ENCODE measurements around the gene SLC2A5.

The SLC2A5 gene

DNA sequence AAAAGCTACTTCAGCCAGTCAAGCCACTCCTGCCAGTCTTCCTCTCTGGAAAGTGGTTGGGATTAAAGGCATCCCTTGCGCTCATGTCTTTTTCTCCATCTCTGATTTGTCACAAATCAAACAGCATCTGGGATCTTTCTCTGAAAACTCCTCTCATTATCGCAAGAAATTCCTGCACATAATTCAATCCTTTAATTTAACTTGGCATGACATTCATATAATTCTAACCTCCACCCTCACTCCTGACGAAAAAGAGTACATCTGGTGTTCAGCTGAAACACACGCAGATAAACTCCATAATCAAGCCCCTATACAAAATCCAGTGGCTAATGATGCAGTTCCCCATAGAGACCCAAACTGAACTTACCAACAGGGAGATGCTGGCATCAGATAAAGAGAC, 19.4 kb upstream of the SLC2A5 start:
- no peak for DNase-seq (ENCODE audit: low read depth)

DNA sequence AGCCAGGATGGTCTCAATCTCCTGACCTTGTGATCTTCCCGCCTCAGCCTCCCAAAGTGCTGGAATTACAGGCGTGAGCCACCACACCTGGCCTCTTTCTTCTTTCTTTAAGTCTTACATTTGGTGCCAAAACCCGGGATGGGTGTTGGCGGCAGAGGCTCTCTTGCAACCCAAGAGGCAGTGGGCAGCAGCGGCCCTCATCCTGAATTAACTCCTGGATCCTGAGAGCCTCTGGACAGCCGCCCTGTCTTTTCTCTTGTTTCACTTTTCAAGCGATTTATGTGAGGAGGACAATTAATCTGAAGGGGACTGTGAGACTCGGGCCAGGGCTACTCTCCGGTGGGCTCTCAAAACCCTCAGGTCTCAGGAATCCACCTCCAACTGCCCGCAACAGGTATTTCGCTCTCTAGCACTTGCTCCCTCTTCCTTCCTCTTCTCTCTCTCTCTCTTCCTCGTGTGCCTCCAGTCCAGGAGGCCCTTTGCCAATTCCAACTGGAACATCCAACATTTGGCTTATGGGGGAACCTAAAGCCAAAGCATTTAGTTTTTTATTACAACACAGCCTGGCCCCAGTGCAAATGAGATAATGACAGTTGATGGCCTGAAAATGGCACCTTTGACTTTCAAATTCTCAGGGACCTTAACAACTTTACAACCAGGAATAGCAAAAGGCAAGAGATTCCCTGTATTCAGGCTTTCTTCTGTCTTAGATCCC, 18.1 kb upstream of the SLC2A5 start:
- no peak for DNase-seq (ENCODE audit: low read depth)

DNA sequence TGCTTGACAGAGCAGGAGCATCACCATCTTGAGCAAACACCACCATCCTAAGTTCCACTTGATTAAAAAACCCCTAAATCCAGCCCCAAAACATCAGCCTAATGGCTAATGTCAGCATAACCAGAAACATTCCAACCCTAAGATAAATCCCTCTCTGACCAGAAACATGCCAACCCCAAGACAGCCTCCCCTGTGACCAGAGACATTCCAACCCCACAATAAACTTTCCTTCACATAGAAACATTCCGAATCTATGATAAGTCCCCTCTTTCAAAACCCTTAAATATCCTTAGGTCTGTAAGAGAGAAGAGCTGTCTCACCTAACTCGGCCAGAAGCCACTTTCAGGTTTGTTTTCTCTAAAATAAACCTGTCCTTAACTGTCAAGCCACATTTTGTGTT, 17.4 kb upstream of the SLC2A5 start:
- no peak for DNase-seq (ENCODE audit: low read depth)

- DNase-seq (ENCODE audit: low read depth) = no peak
Measured at GRCh38 chr1:9086045-9086444, 16.6 kb upstream of the SLC2A5 start.

DNA sequence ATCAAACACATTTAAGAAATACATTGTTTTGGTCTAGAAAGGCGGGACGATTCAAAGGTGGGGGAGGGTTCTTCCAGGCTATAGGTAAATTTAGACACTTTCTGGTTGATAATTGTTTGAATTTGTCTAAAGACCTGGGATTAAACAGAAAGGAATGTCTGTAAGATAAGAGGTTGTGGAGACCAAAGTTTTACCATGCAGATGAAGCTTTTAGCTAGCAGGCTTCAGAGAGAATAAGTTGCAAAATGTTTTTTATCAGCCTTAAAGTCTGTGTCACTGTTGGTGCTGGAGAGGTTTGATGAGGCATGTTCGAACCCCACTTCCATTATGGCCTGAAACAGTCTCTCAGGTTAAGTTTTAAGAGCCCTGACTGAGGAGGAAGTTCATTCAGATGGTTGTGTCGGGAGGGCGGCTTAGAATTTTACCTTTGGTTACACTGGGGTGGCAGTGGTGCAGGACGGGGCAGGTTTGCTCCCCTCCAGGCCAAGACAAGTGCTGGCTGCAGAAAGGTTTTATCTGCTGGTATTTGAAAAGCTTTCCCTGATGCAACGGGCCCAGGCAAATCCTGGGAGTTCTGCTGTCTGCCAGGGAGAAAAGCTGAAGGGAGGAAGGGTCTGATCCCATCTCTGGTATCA, 16.0 kb upstream of the SLC2A5 start:
- no peak for DNase-seq (ENCODE audit: low read depth)

DNA sequence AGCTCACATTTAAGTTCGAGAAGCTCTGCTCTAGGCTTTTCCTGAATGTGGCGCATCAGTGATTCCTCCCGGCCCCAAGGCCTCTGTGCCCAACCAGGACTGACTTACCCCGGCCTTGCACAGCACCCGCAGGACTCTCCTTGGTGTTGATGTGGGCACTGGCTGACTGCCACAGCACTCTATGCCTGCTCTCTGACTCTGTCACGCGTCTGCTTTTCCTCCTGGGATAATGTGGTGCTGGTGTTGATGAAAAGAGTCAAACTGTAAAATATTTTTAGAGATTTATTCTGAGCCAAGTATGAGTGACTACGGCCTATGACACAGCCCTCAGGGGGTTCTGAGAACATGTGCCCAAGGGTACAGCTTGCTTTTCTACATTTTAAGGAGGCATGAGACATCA, 15.5 kb upstream of the SLC2A5 start:
- DNase-seq (ENCODE audit: low read depth) = no peak

DNA sequence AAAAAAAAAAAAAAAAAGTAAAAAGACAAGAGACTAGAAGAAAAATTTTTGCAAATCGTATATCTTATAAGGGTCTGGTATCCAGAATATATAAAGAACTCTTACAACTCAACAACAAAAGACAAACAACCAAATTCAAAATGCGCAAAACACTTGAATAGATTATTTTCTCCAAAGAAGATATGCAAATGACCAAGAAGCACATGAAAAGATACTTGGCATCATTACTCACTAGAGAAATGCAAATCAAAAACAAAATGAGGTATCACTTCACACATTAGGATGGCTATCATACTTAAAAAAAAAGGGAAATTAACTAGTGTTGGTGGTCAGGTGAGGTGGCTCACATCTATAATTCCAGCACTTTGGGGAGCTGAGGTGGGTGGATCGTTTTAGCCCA, 12.0 kb upstream of the SLC2A5 start:
- DNase-seq (ENCODE audit: low read depth) = no peak

GRCh38 chr1:9080705-9081291, 11.4 kb upstream of the SLC2A5 start:
- DNase-seq (ENCODE audit: low read depth) = no peak

DNA sequence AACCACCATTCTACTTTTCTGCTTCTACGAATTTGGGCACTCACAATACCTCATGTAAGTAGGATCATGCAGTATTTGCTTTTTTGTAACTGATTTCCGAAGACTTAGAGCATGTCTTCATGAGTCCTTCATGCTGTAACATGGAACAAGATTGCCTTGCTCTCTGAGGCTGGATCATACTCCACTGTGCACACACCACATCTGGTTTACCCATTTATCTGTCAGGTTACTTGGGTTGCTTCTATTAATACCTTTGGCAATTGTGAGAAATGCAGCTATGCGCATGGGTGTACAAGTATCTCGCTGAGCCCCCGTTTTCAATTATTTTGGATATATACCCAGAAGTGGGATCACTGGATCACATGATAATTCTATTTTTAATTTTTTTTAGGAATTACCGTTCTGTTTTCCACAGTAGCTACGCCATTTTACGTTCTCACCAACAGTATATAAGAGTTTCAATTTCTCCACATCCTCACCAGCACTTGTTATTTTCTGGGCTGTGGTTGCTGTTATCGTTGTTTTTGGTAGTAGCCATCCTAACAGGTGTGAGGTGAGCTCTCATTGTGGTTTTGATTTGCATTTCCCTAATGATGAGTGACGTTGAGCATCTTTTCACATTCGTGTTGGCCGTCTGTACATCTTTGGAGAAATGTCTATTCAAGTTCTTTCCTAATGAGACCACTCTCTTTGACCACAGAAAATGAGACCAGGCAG, 10.7 kb upstream of the SLC2A5 start:
- DNase-seq (ENCODE audit: low read depth) = no peak

DNA sequence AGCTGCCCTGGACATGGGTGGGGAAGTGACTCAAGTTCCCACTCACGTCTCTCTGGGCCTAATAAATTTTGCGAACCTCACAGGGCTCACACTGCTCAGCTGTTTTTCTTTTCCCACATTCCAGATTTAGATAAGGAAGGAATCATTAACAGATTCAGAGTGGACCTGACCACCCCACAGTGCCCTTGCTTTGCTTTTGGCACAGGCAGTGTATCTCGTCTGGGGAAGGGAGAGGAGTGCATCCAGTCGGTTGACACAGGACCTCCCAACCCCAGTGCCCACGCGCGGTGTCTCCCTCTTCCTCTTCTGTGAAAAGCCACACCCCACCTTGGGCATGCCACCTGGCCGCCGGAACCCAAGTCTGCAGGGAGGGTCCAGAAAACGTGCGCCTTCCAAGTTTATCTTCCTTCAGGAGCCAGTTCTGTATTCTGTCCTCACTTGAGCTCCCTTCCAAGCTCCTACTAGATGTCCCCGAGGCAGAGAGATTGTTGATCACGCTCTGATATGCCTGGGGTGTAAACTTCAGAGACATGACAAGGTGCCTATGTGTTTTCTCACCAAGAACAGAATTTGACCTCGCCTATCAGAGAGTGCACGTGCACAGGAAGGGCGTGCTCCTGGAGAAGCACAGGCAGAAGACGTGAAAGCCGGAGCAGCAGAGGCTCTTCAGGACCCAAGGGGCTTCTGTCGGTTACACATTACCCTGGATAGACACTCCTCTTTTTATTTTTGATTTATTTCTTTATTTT, 9.5 kb upstream of the SLC2A5 start:
- DNase-seq (ENCODE audit: low read depth) = no peak

GRCh38 chr1:9078015-9078751, 8.7 kb upstream of the SLC2A5 start:
- no peak for DNase-seq (ENCODE audit: low read depth)

GRCh38 chr1:9075022-9075421, 5.6 kb upstream of the SLC2A5 start:
- no peak for DNase-seq (ENCODE audit: low read depth)

GRCh38 chr1:9073143-9073542, 3.7 kb upstream of the SLC2A5 start:
- DNase-seq (ENCODE audit: low read depth) = no peak

DNA sequence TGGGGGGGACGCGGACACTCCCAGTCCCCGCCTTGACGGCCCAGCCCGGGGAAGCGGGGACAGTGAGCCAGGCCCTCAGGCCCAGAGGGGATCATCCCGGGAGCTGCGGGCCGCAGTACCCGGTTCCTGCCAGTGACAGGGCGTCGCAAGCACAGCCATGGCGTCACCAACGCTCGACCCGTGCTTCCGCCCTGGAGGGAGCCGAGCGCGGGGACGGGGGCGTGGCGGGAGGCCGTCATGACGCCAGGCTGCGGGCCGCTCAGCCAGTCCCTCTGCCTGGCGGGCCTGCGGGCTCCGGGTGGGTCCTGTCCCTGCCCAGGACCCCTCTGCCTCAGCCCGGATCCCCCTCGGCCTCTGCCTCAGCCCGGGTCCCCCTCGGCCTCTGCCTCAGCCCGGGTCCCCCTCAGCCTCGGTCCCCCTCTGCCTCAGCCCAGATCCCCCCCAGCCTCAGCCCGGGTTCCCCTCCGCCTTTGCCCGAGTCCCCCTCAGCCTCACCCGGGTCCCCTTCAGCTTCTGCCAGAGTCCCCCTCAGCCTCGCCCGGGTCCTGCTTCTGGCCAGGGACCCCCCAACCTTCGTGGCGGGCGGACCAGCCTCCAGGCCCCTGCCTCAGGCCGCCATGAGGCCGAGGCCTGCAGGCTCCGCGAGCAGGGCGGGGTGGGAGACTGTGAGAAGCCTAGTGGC, 2.3 kb upstream of the SLC2A5 start:
- no peak for DNase-seq (ENCODE audit: low read depth)

GRCh38 chr1:9070486-9070885, 1.1 kb upstream of the SLC2A5 start:
- DNase-seq (ENCODE audit: low read depth) = no peak

DNA sequence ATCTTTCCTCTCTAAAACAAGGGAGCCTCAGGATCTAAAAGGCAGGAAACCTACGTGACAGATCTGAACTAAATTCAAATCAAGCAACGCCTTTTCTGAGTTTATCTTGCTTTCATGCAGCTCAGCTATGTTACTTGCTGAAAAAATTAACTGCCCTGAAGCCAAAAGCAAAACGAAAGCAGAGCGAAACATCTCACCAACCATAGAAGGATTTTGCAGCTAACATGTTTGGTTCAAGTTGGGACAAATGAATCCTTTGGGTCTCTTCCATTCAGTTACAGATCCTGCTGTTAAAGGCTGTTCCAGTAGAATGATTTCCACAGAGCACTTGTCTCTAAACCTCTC, 482 bp downstream of the SLC2A5 start:
- no peak for DNase-seq (ENCODE audit: low read depth)

DNA sequence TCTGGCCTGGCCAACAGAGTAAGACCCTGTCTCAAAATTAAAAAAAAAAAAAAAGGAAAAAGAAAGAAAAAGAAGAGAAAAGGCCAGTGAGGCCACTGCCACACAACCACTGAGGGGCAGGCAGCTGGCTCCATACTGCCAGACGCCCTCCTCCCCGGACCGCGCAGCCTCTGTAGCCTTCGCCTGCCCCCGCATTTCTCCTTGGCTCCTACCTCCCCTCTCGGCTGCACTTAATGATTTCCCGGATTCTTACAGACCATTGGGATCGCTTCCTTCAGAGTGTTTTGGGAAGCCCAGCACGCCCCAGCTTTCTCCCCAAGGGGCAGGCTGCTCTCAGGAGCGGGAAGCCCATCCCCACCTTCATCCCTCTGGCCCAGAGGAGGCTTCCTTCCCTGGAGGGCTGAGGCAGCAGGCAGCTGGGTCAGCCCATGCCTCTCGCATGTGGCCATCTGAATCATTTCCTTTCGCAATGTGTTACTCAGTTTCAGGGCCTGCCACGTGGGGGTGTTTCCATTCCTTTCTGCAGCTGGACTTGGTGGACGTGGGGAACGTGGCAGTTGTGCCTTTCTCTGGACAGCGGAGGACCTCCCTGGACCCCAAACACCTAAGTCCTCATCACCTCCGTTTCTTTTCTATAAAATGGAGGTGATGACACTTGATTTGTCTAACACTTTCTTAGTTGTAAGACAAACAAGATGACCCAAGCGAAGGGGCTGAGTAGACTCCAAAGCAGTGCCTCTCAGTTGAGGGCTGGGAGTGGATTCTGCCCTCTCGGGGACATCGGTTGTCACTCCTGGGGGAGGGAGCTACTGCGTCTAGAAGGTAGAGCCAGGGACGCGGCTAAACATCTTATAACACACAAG, 2.3 kb downstream of the SLC2A5 start:
- DNase-seq (ENCODE audit: low read depth) = no peak

DNA sequence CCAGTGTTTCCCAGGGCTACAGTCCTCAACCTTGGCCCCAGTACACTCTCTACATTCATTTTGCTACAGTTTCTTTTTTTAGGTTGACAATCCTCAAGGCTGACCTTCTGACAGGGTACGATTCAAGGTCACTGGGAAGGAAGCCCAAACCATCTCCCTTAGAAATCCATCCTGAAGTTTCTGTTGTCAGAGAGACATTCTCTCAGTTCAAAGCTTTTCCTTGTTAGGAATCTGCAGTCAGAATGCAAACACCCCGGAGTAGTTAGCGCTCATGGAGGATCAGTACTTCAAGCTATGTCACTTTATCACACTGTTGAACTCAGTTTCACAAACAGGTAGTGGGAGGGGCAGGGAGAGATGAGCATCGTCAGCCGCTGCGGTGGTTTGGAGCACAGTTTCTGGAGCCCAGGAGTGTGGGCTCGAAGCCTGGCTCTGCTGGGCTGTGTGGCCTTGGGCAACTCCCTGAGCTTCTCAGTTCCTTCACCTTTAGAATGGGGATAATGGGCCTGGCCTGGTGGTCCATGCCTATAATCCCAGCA, 4.2 kb downstream of the SLC2A5 start:
- no peak for DNase-seq (ENCODE audit: low read depth)

DNA sequence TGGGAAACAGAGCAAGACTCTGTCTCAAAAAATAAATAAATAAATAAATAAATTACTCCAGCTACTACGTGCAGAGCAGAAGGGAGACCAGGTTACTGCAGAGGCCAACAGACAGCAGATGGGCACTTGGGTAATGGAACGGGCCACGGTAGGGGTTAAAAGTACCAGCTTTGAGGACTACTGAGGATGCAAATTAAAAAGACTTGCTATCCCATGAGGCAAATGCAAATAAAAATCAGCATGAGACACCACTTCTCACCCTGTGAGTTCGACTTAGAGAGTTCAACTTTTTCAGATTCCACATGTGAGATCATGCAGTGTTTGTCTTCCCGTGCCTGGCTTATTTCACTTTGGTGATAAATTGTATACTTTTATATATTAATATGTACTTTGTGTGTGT, 6.6 kb downstream of the SLC2A5 start:
- DNase-seq (ENCODE audit: low read depth) = no peak

DNA sequence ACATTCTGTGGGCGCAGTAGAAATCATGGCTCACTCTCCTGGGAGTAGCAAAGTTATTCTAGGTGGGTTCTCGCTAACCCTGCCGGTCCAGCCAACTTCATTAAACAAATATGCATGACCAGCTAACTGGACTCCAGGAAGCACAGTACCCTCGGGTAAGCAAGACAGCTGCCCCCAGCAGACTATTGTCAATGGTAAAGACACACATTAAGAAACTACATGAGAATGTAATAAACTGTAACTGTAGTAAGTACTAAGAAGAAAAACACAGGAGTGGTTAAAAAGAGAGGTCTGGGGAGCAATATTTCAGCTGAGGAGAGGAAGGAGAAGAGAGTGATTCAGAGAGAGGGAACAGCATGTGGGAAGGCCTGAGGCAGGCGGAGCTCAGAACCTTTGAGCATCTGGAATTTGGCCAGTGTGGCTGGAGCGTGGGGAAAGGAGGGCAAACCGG, 7.4 kb downstream of the SLC2A5 start:
- DNase-seq (ENCODE audit: low read depth) = no peak
